GM12865 (cell line): ENCODE data around the gene BBS9.

Experiments used
- DNase-seq: peaks from one replicate; pipeline ENCODE4 v3.0.0; 2010; ENCODE audit warnings: low read depth
- H3K4me3 ChIP-seq: 2 replicates; pipeline ENCODE4 v1.5.1; 2011; ENCODE audit warnings: mild to moderate bottlenecking, low read depth, low read length, control low read depth
- CTCF ChIP-seq: IDR thresholded peaks from 2 replicates; pipeline ENCODE4 v1.5.1; 2011; ENCODE audit warnings: low read length, control low read depth, low read depth, inconsistent platforms; ENCODE audit not compliant: insufficient read depth; ENCODE audit errors: missing control alignments

The BBS9 gene

DNA sequence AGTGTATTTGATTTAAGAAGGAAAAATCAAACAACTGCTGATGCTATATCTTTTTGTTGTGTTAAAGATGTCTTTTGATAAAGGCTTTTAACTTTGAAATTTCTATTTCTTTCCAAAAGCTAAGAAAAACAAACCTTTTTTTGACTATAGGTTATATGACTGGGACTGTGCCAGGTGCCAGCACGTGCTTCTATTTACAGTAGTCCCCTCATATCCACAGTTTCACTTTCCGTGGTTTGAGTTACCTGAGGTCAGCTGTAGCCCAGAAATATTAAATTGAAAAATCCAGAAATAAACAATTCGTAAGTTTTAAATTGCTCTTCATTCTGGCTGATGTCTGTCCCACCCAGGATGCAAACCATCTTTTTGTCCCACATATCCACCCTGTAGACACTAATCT lies 104.3 kb downstream of the BBS9 start:
- no peak overlapping the region for H3K4me3 ChIP-seq
- TF ChIP-seq CTCF: no peak

DNA sequence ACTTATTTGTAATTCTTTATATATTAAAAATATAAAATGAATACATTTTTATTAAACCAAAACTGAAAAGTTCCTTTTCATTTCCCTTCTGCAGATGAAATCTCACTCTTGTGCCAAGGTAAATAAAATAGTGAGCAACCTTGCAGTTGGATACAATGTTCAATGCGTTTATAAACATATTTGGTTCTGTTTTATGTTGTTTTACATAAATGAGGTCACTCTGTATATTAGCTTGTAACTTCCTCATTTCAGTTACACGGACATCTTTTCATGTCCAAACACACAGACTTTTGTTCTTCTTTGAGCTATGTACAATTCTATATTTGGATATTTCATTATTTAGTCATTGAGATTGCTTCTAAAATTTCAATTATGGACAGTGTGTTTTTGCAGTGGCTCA lies 107.7 kb downstream of the BBS9 start:
- H3K4me3 ChIP-seq: no peak overlapping the region
- DNase-seq: no peak
- TF ChIP-seq CTCF: no peak

More for the DNA sequence above, 104.3 kb downstream of the BBS9 start:
- DNase-seq: peak; percentile 2

DNA sequence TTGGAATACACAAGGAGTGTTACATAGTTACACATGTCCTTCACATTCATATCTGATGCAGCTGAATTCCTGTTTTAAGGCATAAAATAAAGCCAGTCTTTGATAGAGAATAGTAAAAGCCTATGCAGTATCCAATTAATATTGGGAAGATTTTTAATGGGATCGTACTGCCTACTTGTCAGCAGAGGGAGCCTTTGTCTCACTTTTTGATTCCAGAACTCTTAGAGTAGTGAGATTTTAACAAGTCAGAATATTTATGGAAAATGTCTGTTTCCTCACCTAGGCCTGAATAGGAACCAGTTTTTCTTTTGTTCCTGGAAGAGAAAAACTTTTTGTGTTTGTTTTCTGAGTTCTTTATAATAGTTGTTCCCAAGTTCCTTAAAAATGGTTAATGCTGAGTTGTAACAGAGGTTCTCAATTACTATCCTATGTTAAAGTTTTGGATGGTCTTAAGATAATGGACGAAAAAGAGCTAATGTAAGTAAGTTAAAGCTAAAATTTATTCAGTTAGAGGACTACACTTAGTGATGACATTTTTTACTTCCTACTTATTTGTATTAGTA lies 114.0 kb downstream of the BBS9 start:
- TF ChIP-seq CTCF: peak; percentile 40
- peak; percentile 29 for DNase-seq
- H3K4me3 ChIP-seq: no peak overlapping the region

GRCh38 chr7:33248671-33249070 lies 119.3 kb downstream of the BBS9 start:
- no peak for TF ChIP-seq CTCF
- no peak for DNase-seq
- H3K4me3 ChIP-seq: no peak overlapping the region

GRCh38 chr7:33250421-33250871 lies 121.1 kb downstream of the BBS9 start:
- H3K4me3 ChIP-seq: no peak overlapping the region
- TF ChIP-seq CTCF: no peak
- DNase-seq: no peak

DNA sequence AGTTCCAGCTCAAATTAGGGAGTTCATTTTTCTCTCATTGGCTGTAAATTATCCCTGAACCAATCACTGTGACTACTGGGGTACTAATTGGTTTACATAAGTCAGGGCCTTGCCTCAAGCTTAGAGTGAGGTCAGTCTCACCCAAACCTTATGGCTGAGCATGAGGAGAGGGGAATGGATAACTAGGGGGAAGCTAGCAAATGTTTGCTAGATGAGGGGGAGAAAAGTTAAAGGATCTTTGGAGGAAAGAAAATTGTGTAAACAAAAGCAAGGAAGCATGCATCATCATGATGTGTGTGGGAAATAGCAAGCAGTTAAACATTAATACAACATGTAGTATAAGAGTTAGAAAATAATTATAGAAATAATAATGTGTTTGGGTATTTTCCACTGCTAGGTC lies 121.9 kb downstream of the BBS9 start:
- no peak for TF ChIP-seq CTCF
- H3K4me3 ChIP-seq: no peak overlapping the region
- no peak for DNase-seq

GRCh38 chr7:33258491-33258951 lies 129.2 kb downstream of the BBS9 start:
- no peak for TF ChIP-seq CTCF
- H3K4me3 ChIP-seq: no peak overlapping the region
- DNase-seq: no peak
